H1 (cell line): ENCODE data around the gene SSPN.

Experiments
- ASH2L ChIP-seq: fragments of 200-600, 300-600 bp; sonication (generic); IDR thresholded peaks from one replicate; pipeline ENCODE4 v1.7.1; 2017; ENCODE audit warnings: low read length
- EZH2 ChIP-seq: fragments of 200-600 bp; sonication (generic); IDR thresholded peaks from 2 replicates; pipeline ENCODE4 v1.7.1; 2012; ENCODE audit warnings: low read depth, mild to moderate bottlenecking, moderate library complexity, low read length, inconsistent platforms; ENCODE audit not compliant: severe bottlenecking
- POLR2A ChIP-seq, 2 experiments: IDR thresholded peaks; 1 replicate in 1 of 2; 2 replicates in 1 of 2; pipeline ENCODE4 v1.6.1; 2011; ENCODE audit warnings: low read depth in 2 of 2, low read length in 2 of 2, mild to moderate bottlenecking in 2 of 2; ENCODE audit errors: control extremely low read depth in 1 of 2
- RFX5 ChIP-seq: IDR thresholded peaks from 2 replicates; pipeline ENCODE4 v1.6.1; 2011; ENCODE audit warnings: low read depth, low read length, improper control_type of control experiment, borderline replicate concordance
- SRF ChIP-seq: IDR thresholded peaks from 2 replicates; pipeline ENCODE4 v1.6.1; 2011; ENCODE audit warnings: mild to moderate bottlenecking, low read depth, low read length, moderate library complexity
- TF ChIP-seq, protein P1 (sequence below): IDR thresholded peaks from 2 replicates; pipeline ENCODE4 v1.6.1; 2012; ENCODE audit warnings: inconsistent platforms
- TF ChIP-seq, protein P2 (sequence below), 3 experiments: IDR thresholded peaks; 1 replicate in 2 of 3; 2 replicates in 1 of 3; pipeline versions ENCODE4 v1.5.1 to v1.6.1; 2011; ENCODE audit warnings: low read length in 3 of 3, mild to moderate bottlenecking in 3 of 3, inconsistent platforms in 2 of 3, low read depth in 1 of 3, moderate library complexity in 1 of 3; ENCODE audit not compliant: insufficient read depth in 1 of 3; ENCODE audit errors: control extremely low read depth in 1 of 3

DNA sequence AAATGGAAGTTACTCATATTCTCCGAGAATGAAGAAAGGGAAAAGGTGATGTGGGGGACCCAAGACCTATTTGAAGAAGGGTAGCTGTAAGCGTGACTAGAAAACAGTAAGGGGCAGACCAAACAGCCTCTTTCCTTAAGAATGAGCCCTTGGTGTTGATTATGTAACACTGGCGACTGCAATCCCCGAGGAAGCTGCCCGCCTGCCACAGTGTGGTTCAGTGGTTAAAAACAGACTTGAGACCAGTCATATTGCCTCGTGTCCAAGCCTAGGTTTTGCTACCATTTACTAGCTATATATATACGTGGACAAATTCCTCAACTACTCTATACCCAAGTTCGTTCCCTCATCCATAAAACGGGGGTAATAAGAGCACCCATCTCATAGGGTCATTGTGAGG is 49.1 kb downstream of the SSPN start:
- TF ChIP-seq ASH2L (no peak), POLR2A (IDR thresholded peaks at IDR 0.05; ENCODE audit: control extremely low read depth in 1 of 2, low read depth in 2 of 2, low read length in 2 of 2) (no peak), SRF (no peak), EZH2 (no peak), RFX5 (no peak)
- TF ChIP-seq, protein P1, sequence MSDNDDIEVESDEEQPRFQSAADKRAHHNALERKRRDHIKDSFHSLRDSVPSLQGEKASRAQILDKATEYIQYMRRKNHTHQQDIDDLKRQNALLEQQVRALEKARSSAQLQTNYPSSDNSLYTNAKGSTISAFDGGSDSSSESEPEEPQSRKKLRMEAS = no peak
- TF ChIP-seq, protein P2, sequence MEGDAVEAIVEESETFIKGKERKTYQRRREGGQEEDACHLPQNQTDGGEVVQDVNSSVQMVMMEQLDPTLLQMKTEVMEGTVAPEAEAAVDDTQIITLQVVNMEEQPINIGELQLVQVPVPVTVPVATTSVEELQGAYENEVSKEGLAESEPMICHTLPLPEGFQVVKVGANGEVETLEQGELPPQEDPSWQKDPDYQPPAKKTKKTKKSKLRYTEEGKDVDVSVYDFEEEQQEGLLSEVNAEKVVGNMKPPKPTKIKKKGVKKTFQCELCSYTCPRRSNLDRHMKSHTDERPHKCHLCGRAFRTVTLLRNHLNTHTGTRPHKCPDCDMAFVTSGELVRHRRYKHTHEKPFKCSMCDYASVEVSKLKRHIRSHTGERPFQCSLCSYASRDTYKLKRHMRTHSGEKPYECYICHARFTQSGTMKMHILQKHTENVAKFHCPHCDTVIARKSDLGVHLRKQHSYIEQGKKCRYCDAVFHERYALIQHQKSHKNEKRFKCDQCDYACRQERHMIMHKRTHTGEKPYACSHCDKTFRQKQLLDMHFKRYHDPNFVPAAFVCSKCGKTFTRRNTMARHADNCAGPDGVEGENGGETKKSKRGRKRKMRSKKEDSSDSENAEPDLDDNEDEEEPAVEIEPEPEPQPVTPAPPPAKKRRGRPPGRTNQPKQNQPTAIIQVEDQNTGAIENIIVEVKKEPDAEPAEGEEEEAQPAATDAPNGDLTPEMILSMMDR (IDR thresholded peaks at IDR 0.05; ENCODE audit: control extremely low read depth in 1 of 3, insufficient read depth in 1 of 3, low read depth in 1 of 3, low read length in 3 of 3) = no peak
